ENCODE measurements around the gene SEC14L3. TPM values are rescaled to one million over a fixed set of nuclear protein-coding genes. Genes with fewer than 3 reads are reported as not detected.

SEC14L3 gene
- total and polyA plus RNA-seq, 2 of the 13 experiments (the other 11 are each of a cell fraction or from before 2014, with no cell fraction given) = not detected

GRCh38 chr22:30485362-30485988 is 13.7 kb upstream of the SEC14L3 start (continued):
- TF ChIP-seq PRDM4 (CRISPR knock-in tag; IDR thresholded peaks at IDR 0.05; ENCODE audit: borderline replicate concordance) = no peak
- TF ChIP-seq ZNF326 (CRISPR knock-in tag; IDR thresholded peaks at IDR 0.05; ENCODE audit: borderline replicate concordance) = no peak
- 0 out of 2 replicates have a peak, but pooled peaks have one; percentile 31 for TF ChIP-seq KAT8 (CRISPR knock-in tag; IDR thresholded peaks at IDR 0.05)
- no peak for TF ChIP-seq ZKSCAN1 (IDR thresholded peaks at IDR 0.05; ENCODE audit: low read length)
- no peak for TF ChIP-seq NPAS2 (CRISPR knock-in tag; IDR thresholded peaks at IDR 0.05; ENCODE audit: borderline replicate concordance)
- TF ChIP-seq AHDC1 (CRISPR knock-in tag; IDR thresholded peaks at IDR 0.05; ENCODE audit: borderline replicate concordance) = no peak
- TF ChIP-seq GTF2F1 (IDR thresholded peaks at IDR 0.05; ENCODE audit: low read length) = no peak
- TF ChIP-seq CAMTA2 (CRISPR knock-in tag; IDR thresholded peaks at IDR 0.05; ENCODE audit: borderline replicate concordance) = 0 out of 2 replicates have a peak, but pooled peaks have one; percentile 33
- peak; percentile 61 for TF ChIP-seq ZNF687 (CRISPR knock-in tag; IDR thresholded peaks at IDR 0.05)
- TF ChIP-seq PHB2 (IDR thresholded peaks at IDR 0.05; ENCODE audit: partially characterized antibody) = no peak
- no peak for TF ChIP-seq ARNT (IDR thresholded peaks at IDR 0.05)
- no peak for TF ChIP-seq KLF12 (CRISPR knock-in tag; IDR thresholded peaks at IDR 0.05; ENCODE audit: borderline replicate concordance)
- TF ChIP-seq SRSF4 (IDR thresholded peaks at IDR 0.05; ENCODE audit: low read depth, low read length, poor library complexity, severe bottlenecking) = no peak
- TF ChIP-seq MEF2D (CRISPR knock-in tag; IDR thresholded peaks at IDR 0.05) = no peak
- no peak for TF ChIP-seq ZNF709 (CRISPR knock-in tag; IDR thresholded peaks at IDR 0.05)
- peak; percentile 56; the same call in 1 of the 2 replicates for TF ChIP-seq IKZF5 (CRISPR knock-in tag; IDR thresholded peaks at IDR 0.05)

All from HepG2 (cell line).